HFF-Myc (cell line): ENCODE data around the gene PARVA.

Experiments used
- DNase-seq: peaks from one replicate; pipeline ENCODE4 v3.0.0-alpha.2; 2011; ENCODE audit warnings: low read depth; ENCODE audit errors: extremely low read depth
- H3K4me3 ChIP-seq: replicated peaks from 2 replicates; pipeline ENCODE4 v1.5.1; 2011; ENCODE audit warnings: low read depth, mild to moderate bottlenecking, control low read depth, low read length
- TF ChIP-seq, protein P1 (sequence below): IDR thresholded peaks from 2 replicates; pipeline ENCODE4 v1.5.1; 2012; ENCODE audit warnings: mild to moderate bottlenecking, low read depth, low read length, control low read depth; ENCODE audit errors: missing control alignments

PARVA gene

DNA sequence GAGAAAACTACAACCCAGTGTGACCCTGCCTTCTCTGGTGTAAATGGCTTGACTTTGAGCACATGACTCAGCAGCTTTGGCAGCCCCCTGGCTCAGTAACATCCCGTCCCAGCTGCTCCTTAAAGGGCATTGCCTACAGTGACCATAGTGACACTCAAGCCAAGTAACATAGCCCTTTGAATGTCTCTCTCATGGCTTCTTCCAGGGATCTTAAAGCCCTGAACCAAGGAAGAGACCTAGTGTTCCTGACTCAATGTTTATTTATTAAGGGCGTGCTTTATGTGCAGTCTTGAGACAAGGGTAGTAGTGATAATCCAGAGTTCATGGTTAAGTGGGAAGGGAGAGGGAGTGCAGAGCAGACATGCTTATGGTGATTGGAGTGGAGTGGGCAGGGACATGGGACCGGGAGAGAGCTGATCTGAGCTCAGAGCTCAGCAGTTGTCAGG lies 125.7 kb downstream of the PARVA start:
- DNase-seq: no peak
- TF ChIP-seq, protein P1, sequence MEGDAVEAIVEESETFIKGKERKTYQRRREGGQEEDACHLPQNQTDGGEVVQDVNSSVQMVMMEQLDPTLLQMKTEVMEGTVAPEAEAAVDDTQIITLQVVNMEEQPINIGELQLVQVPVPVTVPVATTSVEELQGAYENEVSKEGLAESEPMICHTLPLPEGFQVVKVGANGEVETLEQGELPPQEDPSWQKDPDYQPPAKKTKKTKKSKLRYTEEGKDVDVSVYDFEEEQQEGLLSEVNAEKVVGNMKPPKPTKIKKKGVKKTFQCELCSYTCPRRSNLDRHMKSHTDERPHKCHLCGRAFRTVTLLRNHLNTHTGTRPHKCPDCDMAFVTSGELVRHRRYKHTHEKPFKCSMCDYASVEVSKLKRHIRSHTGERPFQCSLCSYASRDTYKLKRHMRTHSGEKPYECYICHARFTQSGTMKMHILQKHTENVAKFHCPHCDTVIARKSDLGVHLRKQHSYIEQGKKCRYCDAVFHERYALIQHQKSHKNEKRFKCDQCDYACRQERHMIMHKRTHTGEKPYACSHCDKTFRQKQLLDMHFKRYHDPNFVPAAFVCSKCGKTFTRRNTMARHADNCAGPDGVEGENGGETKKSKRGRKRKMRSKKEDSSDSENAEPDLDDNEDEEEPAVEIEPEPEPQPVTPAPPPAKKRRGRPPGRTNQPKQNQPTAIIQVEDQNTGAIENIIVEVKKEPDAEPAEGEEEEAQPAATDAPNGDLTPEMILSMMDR: no peak
- no peak overlapping the region for H3K4me3 ChIP-seq

DNA sequence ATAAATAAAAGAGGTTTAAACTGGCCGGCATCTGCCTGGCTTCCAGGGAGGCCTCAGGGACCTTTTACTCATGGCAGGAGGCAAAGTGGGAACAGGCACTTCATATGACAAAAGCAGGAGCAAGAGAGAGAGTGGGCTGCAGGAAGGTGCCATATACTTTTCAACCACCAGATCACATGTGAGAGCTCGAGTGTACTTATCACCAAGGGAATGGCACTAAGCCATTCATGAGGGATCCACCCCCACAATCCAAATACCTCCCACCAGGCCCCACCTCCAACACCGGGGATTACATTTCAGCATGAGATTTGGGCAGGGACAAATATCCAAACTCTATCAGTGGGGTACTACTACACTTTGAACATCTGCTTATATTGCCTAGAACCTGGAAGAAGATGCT lies 126.5 kb downstream of the PARVA start:
- TF ChIP-seq, protein P1: no peak
- H3K4me3 ChIP-seq: no peak overlapping the region
- no peak for DNase-seq

DNA sequence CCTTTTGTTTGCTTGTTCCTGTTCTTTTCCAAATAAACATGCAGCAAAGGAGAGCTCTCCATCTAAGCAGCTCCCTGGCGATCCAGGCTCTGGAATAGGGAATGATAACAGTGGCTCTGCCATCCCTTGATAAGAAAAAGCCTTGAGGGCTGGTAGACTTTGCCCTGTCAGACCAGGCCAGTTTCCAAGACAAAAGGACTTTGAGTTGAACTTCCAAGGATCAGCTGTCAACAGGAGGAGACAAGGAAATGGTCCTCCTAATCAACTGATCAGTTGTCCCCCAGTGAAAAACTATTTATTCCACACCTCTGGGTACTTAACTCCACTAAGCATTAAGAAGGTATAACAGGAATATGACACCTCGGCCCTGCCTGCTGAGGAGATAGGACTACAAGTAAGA lies 127.8 kb downstream of the PARVA start:
- no peak overlapping the region for H3K4me3 ChIP-seq
- no peak for DNase-seq
- TF ChIP-seq, protein P1: no peak

DNA sequence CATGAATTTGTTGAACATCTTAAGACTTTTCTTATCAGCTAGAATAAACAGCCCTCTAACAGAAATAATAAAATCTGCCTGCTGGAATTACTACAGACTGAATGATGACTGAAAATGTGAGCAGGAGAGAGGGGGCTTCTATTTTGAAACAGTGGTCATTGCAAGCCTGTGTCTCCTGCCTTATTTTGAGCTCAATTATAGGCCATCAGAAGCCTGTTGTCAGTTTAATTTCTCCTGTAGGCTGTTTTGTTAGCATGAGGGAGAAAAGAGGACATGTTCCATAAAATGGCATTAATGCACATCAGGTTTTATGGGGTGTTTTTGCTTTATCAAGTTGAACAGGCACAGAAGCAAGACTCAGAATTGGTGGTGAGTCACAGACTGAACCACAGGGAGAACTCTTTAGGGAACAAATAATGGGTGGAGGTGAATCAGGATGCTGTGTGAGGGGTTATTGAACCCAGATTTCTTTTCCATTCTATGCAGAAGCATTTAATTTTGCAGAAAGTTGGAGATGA lies 129.1 kb downstream of the PARVA start:
- DNase-seq: peak; percentile 84
- no peak overlapping the region for H3K4me3 ChIP-seq
- TF ChIP-seq, protein P1: no peak

- TF ChIP-seq, protein P1: no peak
- DNase-seq: no peak
- H3K4me3 ChIP-seq: no peak overlapping the region
These were observed 130.0 kb downstream of the PARVA start for GRCh38 chr11:12507391-12507790.

DNA sequence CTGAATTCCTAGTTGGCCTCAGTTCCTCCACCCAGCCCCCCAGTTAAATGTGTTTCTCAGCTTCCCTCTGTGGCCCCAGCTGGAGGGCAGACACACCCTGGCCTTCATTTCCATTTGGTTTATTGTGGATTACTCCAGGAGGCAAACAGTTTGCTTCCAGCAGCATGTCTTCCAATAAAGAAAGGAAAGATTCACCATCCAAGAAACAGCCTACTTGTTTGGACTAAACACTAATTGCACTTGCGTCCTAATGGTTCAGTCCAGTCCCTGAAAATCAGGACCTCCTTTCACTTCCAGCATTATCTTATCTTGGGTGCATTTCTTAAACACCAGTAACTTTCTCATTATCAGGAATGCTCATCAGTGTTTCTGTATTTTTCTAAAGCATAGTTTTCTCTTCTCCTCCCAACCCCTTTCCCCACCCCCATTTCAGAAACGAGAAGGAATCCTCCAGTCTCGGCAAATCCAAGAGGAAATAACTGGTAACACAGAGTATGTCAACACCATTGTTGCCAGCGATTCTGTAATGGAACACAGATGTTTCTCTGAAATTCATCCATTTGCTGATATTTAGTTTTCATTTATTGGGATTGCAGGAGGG lies 130.9 kb downstream of the PARVA start:
- TF ChIP-seq, protein P1: no peak
- H3K4me3 ChIP-seq: 0 out of 2 replicates have a peak overlapping the region, but pooled peaks have one; percentile 0
- peak; percentile 74 for DNase-seq

GRCh38 chr11:12509371-12509770 lies 132.0 kb downstream of the PARVA start:
- DNase-seq: no peak
- TF ChIP-seq, protein P1: no peak
- no peak overlapping the region for H3K4me3 ChIP-seq
